ENCODE data around the gene AOPEP.

The AOPEP gene

DNA sequence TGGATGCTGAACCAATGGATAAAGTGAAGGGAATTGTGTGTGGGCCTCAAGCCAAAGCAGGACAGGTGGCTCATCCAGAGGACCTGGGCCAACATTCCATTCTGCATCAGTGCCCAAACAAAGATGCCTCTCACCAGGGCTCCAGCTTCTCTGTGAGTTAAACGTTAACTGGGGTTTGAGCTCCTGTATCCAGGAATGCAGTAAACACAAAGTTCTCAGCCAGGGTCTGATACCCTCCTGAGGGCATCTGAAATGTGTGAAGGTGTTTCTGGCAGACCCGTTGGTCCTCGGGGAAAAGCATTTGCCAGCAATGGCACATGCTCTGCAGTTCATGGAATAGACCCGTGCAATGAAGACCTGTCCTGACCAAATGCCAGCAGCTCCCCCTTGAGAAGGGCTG, 33.9 kb upstream of the AOPEP start:
- Histone ChIP-seq H3K4me3 (ENCODE audit: low read depth, low read length) (no peak overlapping the region), H3K79me2 (no peaks in the 10 kb centered on the region), H3K36me3 (ENCODE audit: control insufficient read depth, insufficient read depth, low read length) (no peaks in the 10 kb centered on the region), H3K27ac (no peak overlapping the region), H3K4me1 (no peaks in the 10 kb centered on the region), H2AFZ (no peak overlapping the region), H3K4me2 (ENCODE audit: low read length) (no peak overlapping the region), H3K9ac (no peak overlapping the region), H3K27me3 (ENCODE audit: control insufficient read depth, insufficient read depth, low read length) (no peaks in the 10 kb centered on the region), H3K9me3 (ENCODE audit: control insufficient read depth, low read length) (no peaks in the 10 kb centered on the region)
- TF ChIP-seq CTCF (IDR thresholded peaks at IDR 0.05) = no peak

DNA sequence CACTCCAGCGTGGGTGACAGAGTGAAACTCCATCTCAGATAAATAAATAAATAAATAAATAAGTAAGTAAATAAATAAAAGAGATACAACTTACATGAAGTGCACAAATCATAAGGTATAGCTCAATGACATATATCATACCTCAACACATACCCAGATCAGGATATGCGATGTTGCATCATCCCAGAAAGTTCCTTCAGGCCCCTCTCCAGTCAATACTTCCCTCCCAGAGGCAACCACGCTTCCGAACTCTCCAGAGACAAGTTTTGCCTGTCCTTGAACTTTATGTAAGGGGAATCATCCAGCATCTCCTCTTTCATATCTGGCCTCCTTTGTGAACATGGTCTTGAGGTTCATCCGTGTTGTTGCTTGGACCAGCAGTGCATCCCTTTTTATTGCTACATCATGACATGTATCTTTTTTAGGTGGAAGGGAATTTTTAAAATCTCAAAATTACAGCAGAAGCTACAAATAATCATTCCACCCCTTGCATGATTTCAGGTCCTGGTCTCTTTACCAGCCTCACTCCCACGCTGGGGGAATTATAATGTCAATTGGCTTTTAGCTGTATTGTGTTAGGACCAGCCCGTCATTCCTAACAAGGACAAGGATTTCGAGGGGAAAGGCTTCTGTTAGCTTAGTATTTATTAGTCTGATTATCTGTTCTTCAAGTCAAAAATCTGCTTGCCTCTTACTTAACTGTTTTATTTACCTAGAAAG, 32.9 kb upstream of the AOPEP start:
- Histone ChIP-seq H3K4me3 (ENCODE audit: low read depth, low read length) (no peak overlapping the region), H3K27ac (no peak overlapping the region), H2AFZ (no peak overlapping the region), H3K27me3 (ENCODE audit: control insufficient read depth, insufficient read depth, low read length) (no peaks in the 10 kb centered on the region), H3K36me3 (ENCODE audit: control insufficient read depth, insufficient read depth, low read length) (no peaks in the 10 kb centered on the region), H3K9me3 (ENCODE audit: control insufficient read depth, low read length) (no peaks in the 10 kb centered on the region), H3K4me2 (ENCODE audit: low read length) (no peak overlapping the region), H3K4me1 (no peaks in the 10 kb centered on the region), H3K9ac (no peak overlapping the region), H3K79me2 (no peaks in the 10 kb centered on the region)
- TF ChIP-seq CTCF (IDR thresholded peaks at IDR 0.05) = no peak

GRCh38 chr9:94696545-94696944, 30.0 kb upstream of the AOPEP start:
- Histone ChIP-seq H3K79me2 (no peaks in the 10 kb centered on the region), H3K4me1 (no peaks in the 10 kb centered on the region), H3K27me3 (ENCODE audit: control insufficient read depth, insufficient read depth, low read length) (no peaks in the 10 kb centered on the region), H2AFZ (no peak overlapping the region), H3K9me3 (ENCODE audit: control insufficient read depth, low read length) (no peaks in the 10 kb centered on the region), H3K4me3 (ENCODE audit: low read depth, low read length) (no peak overlapping the region), H3K36me3 (ENCODE audit: control insufficient read depth, insufficient read depth, low read length) (no peaks in the 10 kb centered on the region), H3K27ac (no peak overlapping the region), H3K9ac (no peak overlapping the region), H3K4me2 (ENCODE audit: low read length) (no peak overlapping the region)
- TF ChIP-seq CTCF (IDR thresholded peaks at IDR 0.05) = no peak

DNA sequence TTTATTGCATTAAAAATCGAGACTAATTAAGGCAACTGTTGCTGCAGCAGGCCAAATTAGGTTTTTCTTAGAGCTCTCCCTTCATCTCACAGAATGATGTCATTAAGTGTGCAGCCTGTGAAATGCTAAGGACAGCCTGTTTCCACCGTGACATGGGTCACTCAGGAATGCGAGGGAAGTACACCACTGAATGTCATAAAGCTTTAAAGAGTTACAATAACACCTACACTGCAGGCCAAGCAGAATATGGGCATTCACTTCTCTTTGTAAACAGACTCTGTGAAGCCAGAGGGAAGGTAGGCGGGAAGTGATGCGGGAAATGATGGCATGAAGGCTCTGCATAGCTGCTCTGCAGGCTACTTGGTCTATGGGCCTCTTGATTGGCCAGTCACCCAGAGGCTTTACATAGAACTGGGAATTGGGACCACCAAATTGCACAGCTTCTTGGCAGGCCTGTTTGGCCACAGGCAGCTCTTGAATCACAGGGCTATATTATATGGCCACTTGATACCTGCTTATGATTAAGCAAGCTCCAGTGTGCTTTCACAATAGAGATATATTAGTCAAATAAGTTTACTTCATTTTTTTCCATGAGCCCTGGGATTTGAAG, 28.4 kb upstream of the AOPEP start:
- Histone ChIP-seq H3K4me2 (ENCODE audit: low read length) (no peak overlapping the region), H3K9me3 (ENCODE audit: control insufficient read depth, low read length) (no peaks in the 10 kb centered on the region), H3K36me3 (ENCODE audit: control insufficient read depth, insufficient read depth, low read length) (no peaks in the 10 kb centered on the region), H3K27ac (no peak overlapping the region), H3K27me3 (ENCODE audit: control insufficient read depth, insufficient read depth, low read length) (no peaks in the 10 kb centered on the region), H2AFZ (peak overlapping the region; percentile 45), H3K4me3 (ENCODE audit: low read depth, low read length) (no peak overlapping the region), H3K4me1 (no peaks in the 10 kb centered on the region), H3K79me2 (no peaks in the 10 kb centered on the region), H3K9ac (no peak overlapping the region)
- TF ChIP-seq CTCF (IDR thresholded peaks at IDR 0.05) = no peak
